PC-9 (cell line): ENCODE measurements around the gene LCN12.

Source experiments
- EZH2 ChIP-seq: fragments of 200-600 bp; sonication (generic); IDR thresholded peaks from 2 replicates; pipeline ENCODE4 v1.8.0; 2017; ENCODE audit warnings: antibody characterized with exemption, low read depth
- TF ChIP-seq, protein P1 (sequence below): fragments of 200-600 bp; sonication (generic); conservative IDR thresholded peaks from 2 replicates; pipeline ENCODE4 v1.6.1; 2017; ENCODE audit warnings: mixed run types, antibody characterized with exemption, mild to moderate bottlenecking, moderate library complexity

DNA sequence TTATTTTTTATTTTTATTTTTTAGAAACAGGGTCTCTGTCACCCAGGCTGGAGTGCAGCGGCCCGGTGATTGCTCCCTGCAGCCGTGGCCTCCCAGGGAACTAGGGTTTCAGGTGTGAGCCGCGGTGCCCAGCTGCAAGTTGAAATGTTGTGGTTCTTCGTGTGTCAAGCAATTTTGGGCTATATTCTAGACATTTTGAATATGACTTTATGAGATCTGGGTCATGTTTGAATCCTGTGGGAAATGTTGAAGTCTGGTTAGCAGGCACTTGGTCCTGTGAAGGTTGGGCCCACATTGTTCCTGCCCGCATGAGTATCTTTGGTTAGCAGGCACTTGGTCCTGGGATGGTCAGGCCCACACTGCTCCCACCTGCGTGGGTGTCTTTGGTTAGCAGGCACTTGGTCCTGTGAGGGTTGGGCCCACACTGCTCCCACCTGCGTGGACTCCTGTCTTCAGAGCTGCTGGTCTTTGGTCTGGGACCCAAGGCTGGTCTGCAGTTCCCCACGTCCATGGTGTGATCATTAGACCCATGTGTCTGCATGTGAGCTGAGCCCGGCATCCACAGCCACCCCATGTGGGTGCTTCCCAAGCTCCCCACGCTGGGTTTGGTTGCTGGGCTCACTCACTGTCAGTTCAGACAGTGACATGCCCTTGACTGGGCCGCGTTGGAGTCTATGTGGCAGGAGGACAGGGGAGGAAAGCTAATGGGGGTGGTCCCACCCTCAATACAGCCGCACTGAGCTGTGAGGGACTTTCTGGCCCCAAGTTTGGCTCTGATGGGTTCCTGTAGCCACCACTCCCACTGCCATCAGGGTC, 14.7 kb upstream of the LCN12 start:
- TF ChIP-seq, protein P1, sequence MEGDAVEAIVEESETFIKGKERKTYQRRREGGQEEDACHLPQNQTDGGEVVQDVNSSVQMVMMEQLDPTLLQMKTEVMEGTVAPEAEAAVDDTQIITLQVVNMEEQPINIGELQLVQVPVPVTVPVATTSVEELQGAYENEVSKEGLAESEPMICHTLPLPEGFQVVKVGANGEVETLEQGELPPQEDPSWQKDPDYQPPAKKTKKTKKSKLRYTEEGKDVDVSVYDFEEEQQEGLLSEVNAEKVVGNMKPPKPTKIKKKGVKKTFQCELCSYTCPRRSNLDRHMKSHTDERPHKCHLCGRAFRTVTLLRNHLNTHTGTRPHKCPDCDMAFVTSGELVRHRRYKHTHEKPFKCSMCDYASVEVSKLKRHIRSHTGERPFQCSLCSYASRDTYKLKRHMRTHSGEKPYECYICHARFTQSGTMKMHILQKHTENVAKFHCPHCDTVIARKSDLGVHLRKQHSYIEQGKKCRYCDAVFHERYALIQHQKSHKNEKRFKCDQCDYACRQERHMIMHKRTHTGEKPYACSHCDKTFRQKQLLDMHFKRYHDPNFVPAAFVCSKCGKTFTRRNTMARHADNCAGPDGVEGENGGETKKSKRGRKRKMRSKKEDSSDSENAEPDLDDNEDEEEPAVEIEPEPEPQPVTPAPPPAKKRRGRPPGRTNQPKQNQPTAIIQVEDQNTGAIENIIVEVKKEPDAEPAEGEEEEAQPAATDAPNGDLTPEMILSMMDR = no peak
- no peak for TF ChIP-seq EZH2
